ENCODE measurements around the gene LMX1B.

The LMX1B gene

DNA sequence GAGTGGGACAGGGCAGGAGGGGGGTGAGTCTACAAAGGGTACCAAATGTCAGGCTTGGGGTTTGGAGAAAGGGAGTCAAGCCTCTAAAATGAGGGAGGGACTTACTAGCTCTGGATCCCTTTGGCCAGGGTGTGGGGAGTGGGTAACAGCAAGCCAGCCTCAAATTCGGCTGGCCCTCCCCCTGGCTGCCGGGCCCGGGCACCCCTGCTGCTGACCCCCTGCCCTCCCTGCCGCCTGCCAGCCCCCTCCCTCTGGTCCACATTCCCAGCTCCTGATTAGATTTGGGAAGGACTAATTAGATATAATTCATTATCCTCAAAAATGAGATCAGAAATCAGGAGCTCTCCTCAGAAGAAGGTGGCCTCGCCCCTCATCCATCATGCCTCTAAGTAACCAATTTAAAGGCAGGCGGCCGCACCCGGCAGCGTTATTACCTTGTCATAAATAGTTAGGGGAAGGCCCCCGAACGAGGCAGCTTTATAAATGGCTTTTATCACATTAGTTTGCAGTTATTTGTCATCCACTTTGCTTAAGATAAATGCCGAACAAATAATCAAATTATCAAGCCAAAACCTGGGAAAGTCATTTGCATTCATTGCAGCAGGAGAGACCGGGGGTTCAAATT, 44.6 kb downstream of the LMX1B start:
- no peak for DNase-seq (ENCODE audit: low read depth in 2 of 2)

DNA sequence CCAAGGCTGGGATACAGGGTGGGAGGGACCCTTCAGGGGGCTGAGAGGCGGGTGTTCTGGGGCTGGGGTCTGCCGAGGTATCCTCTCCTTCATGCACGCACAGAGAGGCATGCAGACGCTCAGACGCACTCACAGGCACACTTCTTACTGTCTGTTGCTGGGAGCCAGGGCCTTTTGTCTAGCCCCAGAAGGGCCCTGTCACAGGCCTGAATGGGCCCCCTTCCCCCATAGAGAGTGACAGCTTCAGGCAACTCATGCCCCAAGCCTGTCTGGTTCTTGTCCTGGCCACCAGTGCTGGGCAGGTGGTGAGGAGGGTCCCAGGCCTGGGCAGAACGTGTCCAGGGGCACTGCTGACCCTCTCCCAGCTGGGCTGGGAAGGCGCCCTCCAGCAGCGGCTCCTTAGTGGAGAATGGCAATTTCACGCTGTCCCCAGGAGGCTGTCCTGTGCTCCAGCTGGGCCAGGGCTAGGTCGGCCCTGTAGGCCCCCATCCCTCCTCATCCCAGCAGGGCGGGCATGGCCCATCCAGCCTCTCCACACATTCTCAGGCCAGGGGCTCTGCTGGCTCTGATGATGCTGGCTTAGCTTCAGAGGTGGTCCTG, 45.3 kb downstream of the LMX1B start:
- no peak for DNase-seq (ENCODE audit: low read depth in 2 of 2)

DNA sequence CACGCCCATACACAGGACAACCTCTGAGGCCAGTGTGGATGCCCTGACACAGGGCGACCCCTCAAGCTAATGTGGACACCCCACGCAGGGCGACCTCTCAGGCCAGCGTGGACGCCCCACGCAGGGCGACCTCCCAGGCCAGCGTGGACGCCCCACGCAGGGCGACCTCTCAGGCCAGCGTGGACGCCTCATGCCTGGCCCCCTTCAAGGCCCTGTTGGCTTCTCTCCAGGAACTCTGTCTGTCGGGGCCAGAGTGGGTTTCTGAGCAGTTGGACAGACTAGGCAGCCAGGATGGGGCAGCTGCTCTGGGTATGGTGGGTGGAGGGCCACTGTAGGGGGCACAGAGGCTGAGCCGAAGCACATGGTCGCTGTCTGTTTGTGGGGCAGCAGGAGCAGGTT, 47.4 kb downstream of the LMX1B start:
- no peak for DNase-seq (ENCODE audit: low read depth in 2 of 2)

DNA sequence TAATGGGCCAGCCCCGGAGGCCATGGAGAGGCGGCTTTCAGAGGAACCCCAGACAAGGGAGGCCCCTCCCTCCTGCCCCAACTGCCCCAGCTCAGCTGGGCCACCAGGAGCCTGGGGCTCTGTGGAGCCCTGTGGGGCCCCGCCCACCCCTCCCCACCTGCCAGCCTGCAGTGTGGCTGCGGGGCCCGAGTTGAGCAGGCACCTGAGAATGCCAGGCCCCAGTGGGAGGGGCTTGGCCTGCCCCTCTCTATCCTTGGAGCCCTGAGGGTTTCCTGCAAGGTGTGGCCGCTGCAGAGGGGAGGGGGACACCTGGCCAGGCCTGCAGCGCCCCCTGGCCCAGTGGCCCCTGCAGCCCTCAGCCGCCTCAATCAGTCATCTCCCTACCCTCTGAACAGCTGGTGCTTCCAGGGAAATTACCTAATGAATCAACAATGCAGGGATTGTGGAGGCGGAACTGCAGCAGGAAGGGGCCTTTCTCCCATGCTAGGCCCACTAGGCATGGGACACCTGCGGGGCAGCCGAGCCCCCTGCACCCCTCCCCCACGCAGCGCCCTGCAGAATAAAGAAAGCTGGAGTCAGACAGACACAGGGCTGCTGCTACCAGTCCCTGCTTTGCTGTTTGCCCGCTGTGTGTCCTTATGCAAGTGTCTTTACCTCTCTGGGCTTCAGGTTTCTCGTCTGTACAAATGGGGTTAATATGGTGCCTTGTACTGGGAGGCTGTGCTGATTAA, 48.0 kb downstream of the LMX1B start:
- DNase-seq (ENCODE audit: low read depth in 2 of 2): no peak

DNA sequence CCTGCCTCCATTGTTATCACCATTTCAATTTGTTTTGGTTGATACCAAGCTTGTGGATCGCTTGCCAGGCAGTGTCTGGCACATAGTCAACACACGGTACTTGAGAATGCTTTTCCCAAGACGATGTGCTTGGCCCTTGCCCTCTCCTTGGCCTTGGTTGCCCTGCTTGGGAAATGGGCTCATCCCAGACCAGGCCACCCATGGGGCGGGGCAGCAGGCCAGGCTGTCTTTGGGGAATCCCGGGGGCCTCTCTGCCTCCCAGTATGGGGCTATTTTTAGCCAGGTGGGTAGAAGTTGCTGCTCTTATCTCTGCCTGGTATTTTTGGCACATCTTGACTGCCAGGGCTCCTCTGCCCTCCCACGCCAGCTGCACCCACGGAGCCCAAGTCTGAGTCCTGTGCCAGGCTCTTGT, 49.9 kb downstream of the LMX1B start:
- DNase-seq (ENCODE audit: low read depth in 2 of 2): no peak

DNA sequence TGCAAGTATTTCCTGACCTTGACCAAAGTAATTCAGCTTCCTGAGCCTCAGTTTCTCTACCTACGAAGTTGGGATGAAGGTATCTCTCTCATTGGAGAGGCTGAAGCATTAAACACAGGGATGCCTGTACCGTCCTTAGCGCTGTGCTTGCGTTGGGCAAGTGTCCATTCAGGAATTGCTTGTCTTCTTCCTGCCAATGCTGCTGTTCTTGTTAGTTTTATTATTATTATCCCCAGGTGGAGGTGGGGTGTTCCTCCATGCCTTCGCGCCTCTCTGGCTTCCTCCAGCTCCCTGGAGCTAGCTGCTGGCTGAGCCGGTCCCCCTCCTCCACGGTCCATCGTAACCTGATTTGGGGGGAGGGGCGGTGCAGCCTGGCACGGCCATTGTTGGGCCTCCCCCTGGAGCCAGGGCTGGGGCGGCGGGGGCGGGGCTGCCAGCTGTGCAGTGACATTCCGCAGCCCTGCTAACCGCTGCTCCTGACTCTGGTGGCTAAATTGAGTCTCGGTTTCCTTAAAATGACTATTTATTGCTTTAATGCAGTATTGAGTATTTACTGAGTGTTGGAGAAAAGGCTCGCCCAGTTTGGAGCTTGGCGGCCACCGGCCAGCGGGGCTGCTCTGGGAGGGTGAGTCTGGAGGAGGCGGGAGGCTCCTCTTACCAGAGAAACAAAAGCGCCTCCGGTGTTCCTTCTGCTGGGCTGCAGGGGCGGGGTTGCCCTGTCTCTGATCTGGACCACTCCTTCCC, 51.3 kb downstream of the LMX1B start:
- DNase-seq (ENCODE audit: low read depth in 2 of 2): no peak

DNA sequence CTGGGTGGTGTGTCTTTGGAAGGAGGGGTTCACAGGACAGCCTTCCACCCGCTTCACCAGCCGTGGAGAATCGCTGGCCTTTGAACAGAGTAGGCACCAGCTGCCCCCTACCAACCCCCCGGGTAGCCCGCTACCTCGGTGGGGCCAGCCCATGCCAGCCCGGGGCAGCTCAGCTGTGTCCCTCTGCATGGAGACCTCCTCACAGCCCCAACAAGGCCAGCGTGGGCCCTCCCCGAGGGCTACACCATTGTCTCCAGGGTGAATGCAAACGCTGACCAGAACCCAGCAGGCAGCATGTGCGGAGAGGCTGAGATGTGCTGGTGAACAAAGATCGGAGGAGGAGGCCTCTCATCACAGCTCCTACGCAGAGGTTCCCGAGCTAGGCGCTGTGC, 51.9 kb downstream of the LMX1B start:
- no peak for DNase-seq (ENCODE audit: low read depth in 2 of 2)

DNA sequence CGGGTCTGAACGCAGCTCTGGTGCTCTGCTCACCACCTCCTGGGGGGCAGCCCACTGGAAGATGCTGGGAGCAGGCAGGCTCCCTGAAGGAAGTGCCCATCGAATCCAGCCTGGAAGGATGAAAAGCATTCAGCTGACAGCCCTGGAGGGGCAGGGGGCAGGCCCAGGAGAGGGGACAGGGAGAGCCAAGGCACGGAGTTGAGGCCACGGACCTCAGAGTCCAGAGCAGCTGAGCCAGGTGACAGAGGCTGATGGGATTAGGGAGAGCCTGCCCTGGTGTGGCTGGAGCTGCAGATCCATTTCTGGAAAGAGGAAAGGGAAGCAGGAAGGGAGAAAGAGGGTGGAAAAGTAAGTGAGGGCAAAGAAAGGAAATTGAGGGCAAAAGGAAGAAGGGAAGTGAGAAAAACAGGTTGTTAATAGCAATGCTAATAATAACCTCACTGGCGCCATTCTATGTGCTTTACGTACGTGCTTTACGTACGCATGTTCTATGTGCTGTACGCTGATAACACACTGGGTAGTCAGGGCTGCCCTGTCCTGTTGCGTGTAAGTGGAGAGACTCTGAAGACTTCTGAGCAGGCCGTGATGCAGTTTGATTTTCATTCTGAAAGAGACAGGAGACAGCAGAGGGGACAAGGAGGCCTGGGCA, 52.6 kb downstream of the LMX1B start:
- no peak for DNase-seq (ENCODE audit: low read depth in 2 of 2)

DNA sequence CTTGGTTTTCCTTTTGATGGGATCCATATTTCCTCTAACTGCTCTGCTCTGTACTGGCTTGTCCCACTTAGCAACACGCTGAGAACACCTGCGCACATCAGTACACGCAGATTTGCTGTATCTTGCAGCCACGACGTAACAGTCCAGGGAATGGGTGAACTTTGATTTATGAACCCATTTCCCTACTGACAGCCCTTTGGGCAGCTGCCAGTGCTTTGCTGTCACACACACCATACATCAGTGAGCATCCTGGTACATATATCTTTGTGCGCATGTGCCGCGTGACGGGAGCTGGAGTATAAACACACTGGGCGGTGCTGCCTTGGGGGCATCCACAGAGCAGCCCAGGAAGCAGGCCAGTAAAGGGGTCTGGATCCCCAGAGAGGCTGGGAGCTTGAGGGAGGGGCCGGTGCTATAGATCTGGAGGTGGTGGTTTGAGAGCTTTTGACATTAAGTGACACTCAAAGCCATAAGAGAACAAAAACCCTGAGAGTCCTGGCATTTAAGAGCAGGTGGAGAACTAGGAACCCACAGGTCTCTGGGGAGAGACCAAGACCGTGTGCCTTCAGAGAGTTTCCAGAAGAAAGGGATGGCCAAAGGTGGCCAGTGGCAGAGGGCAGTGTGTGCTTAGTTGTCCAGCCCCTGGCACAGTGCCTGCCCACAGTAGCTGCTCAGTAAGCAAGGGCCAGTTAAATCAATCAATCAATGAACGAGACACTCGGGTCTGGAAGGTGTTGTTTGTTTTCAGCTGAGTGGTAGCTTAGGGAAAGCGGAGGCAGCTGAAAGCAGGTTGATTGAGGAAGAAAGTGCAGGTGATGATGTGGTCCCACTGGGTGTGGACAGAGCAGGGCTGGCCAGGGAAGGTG, 53.7 kb downstream of the LMX1B start:
- DNase-seq (ENCODE audit: low read depth in 2 of 2): no peak

DNA sequence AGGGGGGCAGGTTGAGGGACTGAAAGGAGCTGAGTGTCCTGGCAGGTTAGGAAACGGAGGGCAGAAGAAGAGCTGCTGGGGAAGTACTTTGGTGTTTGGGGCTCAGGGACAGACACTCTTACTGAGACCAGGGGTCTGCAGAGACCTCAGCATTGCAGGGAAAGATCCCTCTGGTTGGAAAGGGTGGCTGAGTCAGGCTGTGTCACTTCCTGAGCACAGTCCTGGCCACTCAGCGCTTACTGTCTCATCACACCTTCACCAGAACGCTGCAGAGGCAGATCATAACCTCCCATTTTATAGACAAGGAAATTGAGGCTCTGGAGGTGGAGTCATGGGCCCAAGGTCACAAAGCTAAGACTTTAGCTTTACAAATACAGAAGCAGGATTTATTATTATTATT, 54.3 kb downstream of the LMX1B start:
- DNase-seq (ENCODE audit: low read depth in 2 of 2): no peak

DNA sequence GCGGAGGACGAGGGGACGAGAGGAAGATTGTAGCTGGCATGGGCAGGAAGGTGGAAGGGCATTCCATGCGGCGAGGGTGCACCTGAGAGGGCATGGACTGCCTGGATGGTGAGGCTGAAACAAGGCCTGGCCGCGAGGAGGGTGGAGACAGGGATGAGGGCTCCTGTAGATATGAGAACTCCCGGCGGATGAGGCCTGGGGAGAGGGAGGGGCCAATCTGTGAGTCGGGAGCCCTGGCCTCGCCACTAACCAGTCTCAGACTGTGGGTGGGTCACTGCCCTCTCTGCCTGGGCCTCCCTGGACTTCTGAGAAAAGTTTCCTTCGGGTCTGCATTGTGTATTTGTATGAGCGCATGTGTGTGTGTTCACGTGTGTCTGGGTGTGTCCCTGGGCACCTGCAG, 55.4 kb downstream of the LMX1B start:
- DNase-seq (ENCODE audit: low read depth in 2 of 2): no peak

DNA sequence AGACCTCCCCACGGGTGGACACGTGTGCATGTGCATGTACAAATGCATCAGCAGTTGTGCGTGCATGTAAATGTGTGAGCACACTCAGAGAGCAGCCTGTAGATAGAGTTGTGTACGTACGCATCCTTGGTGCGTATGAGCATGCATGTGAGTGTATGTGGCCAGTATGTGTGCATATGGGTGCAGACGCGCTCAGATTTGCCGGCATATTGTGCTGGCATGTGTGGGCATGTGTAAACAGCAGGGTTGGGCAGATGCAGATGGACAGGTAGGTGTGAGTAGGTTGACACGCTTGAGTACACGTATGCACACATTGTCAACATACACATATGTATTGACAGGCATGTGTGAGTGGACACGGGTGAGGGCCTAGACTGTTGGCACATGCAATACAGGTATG, 56.5 kb downstream of the LMX1B start:
- DNase-seq (ENCODE audit: low read depth in 2 of 2): no peak

DNA sequence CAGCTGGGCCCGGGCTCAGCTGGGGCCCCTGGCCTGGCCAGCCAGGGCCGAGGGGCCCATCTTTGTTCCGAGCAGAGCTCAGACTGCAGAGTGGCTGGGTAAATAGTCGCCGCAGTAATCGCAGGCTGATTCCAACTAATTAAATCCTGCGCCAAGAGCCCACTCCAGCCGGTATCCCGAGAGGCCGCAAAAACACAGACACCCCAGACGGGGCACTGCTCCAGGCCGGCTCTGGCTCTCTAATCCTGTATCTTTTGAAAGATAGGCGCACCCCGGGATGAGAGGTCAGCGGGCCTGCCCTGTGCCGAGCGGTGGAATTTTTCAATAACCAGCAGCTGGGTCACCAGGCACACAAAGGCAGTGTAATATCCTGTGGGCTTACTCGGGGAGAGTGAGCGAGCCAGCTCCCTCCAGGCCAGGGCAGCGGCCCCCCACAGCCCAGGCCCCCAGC, 57.7 kb downstream of the LMX1B start:
- DNase-seq (ENCODE audit: low read depth in 2 of 2): no peak

DNA sequence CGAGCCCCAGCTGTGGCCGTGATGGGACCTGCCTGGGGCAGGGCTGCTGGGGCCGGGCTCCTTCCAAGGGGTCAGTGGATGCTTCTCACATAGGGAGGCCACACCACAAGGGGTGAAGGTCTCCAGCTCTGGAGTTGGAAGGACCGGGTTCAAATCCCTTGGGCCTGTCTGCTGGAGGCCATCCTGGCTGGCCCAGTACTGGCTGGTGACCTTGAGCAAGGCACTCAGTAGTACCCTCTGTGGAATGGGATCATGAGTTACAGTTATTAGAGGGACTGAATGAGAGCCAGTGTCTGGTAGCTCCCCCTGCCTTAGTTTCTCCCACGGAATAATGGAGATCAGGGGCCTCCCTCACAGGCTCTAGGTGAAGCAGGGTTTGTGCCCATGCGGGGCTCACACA, 58.3 kb downstream of the LMX1B start:
- no peak for DNase-seq (ENCODE audit: low read depth in 2 of 2)

DNA sequence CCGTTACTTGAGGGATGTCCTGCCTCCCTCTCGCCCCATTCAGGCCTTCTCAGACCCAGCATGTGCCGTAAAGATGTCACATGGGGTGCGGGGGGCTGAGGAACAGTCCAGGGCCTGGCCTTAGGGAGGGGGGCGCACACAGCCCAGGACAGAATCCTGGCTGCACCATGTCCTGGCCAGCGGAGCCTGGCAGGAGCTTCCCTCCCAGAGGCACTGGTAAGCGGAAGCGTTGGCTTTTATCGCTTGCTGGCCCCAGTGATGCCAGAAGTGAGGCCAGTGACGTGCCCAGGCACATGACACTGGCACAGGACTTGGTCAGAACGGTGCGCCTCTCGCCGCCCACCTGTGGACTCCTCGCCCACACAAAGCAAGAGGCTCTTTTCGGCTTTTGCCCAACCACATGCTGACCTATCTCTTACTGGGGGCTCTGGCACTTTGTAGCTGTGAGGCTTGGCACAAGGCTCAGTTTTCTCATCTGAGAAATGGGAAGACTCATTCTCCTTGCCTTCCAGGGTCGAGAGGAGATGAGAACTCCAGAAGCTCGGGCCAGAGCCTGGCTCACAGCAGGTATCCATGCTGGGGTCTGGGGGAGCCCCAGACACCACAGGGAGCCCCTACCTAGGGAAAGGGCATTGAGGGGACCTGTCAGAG, 59.0 kb downstream of the LMX1B start:
- no peak for DNase-seq (ENCODE audit: low read depth in 2 of 2)

DNA sequence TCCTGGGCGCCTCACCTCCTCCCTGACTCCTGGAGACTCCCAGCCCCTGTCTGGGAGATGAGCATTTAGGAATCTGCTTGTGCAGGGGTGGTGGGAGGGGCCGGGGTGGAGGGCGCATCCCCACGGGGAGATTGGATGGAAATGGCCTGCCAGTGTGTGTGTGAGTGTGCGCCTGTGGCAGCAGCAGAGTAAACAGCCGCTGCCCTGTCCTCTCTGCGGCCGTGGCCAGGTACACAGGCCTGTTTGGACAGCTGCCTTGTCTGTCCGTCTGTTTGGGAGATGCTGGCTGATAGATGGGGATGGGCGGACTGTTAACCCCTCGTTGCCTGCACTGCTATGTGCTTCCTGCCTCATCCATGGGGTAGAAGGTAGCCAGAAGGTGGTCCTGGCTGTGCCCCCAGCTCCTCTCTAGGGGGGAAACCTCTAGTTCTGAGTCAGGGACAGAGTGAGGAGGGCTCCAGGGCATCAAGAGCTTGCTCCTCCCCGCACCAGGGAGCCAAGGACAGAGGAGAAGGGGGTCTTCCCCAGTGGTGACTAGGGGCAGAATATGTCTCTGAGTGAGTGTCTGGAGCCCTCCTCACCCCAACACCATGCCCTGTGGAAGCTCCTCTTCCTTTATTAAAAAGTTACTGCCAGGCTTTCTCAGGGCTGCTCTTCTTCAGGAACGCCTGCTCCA, 60.1 kb downstream of the LMX1B start:
- DNase-seq (ENCODE audit: low read depth in 2 of 2): no peak

DNA sequence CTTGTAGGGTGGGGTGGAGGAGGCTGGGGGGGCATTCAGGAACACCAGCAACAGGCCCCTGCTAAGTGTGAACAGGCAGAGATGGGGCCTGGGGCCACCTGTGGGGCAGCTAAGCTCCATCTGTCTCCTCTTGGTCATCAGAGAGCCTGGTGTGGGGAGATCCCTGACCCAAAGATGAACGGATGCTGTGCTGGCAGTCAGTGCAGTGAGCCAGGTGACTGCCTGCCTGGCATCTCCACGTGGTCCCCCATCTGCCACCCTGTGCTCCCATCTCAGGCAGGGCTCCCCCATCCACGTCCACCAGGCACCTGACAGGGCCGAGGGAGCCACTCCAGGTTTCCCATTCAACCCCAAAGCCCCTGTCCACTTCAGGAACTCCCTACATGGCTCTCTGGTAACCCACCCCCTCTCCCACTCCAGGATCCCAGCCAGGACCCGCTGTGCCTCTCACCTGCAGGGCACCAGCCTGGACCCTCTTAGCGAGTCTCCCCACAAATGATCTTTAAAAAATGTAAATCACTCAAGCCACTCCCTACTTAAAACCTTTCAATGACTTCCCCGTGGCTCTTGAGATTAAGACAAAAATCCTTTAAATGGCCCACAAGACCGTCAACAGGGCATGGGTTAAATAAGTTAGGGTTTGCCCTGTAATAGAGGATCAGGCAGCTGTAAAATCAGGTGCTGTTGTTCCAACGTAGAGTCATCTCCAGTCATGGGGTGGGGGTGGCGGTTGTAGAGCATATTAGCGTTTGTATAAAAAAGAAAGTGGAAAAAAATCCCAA, 60.8 kb downstream of the LMX1B start:
- no peak for DNase-seq (ENCODE audit: low read depth in 2 of 2)

DNA sequence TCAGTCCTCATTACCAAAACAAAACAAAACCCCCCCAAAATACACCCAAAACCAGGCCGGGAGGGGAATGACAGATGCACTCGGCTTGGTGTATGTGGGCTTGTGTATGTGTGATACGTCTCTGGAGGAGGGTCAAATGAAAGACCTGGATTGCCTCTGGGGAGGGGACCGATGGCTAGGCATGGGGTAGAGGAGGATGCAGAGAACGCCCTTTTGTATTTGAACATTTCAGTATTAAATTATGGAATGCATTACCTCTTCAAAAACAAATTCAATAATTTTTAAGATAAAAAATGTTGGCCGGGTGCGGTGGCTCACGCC, 61.4 kb downstream of the LMX1B start:
- DNase-seq (ENCODE audit: low read depth in 2 of 2): no peak

DNA sequence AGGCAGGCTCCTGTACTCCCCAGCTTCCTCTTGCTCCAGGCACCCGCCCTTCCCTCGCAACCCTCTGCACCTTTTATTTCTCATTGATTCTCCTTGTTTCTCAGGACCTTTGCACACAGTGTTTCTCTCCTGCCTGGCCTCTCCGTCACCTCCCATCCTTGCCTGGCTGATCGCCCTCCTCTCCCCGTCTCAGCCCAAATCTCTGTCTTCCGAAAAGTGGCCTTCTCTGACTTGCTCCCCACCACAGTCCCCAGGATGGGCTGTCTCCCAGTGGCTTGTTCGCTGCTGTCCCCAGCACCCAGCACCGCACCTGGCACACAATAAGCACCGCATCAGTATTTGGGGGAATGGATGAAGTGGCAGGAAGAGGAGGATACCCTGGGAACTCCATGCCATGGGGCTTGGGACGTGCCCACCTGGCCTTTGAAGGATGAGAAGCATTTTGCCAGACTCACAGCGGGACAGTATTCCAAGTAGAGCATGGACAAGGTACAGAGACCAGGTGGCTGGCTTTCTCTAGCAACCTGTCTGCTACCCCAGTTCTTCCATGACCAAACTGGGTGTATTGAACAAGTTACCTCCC, 62.5 kb downstream of the LMX1B start:
- DNase-seq (ENCODE audit: low read depth in 2 of 2): no peak
